ENCODE results near the gene WDR43.
A peak's percentile ranks its signal among the peaks of the same experiment; 100 is the strongest.

Gene WDR43

GRCh38 chr2:28909655-28910353 lies 15.3 kb downstream of the WDR43 start:
- no peak for DNase-seq

DNA sequence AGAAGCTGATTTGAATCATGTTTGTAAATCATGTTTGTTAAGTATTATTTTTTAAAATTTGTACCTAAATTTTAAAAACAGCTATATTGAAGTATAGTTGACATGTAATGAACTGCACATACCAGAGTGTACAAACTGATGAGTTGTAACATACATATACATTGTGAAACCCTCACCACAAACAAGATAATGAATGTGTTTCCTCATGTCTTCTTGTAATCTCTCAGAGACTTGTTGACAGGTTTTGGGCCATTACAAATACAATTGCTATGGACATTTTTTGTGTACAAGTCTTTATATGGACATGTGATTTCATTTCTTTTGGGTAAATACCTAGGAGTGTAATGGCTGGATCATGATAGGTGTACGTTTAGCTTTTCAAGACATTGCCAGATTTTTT lies 21.5 kb downstream of the WDR43 start:
- DNase-seq = no peak

GRCh38 chr2:28926847-28927246 lies 32.4 kb downstream of the WDR43 start:
- no peak for DNase-seq

GRCh38 chr2:28927469-28927868 lies 33.0 kb downstream of the WDR43 start:
- no peak for DNase-seq

GRCh38 chr2:28927878-28928277 lies 33.4 kb downstream of the WDR43 start:
- no peak for DNase-seq

GRCh38 chr2:28929581-28929980 lies 35.1 kb downstream of the WDR43 start:
- DNase-seq = no peak

GRCh38 chr2:28930205-28930604 lies 35.7 kb downstream of the WDR43 start:
- DNase-seq = no peak

GRCh38 chr2:28934769-28935168 lies 40.3 kb downstream of the WDR43 start:
- DNase-seq = no peak

DNA sequence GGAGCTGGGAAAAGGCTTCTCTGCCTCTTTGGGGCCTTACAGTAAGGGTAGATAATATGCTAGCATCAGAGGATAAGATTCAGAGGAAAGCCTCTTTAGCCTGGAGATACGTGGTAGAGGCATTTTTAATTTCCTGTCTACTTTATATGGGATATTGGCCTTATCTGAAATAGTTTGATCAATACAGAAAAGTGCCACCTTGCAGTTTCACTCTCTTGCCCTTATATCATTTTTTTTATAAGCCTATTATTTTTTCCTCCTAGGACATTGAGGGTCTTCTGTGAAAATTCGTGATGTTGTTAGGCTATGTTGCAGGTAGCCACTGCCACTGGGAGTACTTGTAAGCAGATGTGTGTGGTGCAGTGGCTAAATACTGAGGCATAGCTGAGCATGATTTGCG lies 46.5 kb downstream of the WDR43 start:
- DNase-seq = no peak

GRCh38 chr2:28944535-28945248 lies 50.2 kb downstream of the WDR43 start:
- no peak for DNase-seq

DNA sequence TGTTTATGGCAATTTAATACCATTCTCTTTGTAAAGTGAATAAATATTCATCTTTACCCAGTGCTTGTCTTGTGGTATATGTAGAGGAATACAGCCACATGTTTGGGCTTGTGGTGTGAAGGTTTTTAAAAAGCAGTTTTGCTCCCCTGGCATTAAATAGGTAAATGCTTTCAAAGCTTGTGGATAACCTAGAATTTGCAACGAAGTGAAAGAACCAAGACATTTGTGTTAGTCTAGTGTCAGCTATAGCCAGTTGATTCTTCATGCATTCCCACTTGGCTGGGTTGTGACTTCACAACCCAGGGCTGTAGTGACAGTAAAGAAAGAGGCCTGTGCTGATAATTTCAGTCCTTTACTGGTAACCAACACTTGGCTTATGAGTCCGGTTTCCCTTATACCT lies 53.7 kb downstream of the WDR43 start:
- DNase-seq = no peak

- DNase-seq = no peak
Observed at GRCh38 chr2:28949190-28949589, 54.7 kb downstream of the WDR43 start.

- no peak for DNase-seq
Observed at GRCh38 chr2:28949617-28950305, 55.3 kb downstream of the WDR43 start.

DNA sequence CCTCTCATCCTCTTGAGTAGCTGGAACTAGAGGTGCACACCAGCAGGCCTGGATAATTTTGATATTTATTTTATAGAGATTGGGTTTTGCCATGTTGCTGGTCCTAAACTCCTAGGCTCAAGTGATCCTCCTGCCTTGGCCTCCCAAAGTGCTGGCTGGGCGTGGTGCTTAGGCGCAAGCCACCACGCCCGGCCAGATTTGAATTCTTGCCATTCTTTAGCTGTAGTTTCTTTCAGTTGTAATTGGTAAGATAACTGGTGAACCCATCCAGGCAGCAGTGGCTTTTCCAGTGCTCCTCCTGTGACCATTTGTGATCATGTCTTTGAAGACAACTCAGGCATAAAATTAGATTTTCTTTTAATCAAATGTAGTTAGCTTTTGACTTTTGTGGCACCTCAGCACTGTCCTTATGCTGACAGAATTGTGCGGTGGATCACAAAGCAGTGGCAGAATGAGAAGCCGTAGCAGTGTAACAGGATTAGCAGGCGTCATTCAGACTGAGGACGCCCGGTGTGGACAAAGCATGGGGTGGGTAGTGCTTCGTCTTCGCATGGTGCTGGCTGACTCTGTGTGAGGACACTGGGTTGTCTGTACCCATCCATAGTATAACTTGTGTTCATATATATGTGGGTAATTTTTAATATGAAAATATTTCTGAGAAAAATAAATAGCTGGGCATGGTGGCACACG lies 56.6 kb downstream of the WDR43 start:
- DNase-seq = no peak

DNA sequence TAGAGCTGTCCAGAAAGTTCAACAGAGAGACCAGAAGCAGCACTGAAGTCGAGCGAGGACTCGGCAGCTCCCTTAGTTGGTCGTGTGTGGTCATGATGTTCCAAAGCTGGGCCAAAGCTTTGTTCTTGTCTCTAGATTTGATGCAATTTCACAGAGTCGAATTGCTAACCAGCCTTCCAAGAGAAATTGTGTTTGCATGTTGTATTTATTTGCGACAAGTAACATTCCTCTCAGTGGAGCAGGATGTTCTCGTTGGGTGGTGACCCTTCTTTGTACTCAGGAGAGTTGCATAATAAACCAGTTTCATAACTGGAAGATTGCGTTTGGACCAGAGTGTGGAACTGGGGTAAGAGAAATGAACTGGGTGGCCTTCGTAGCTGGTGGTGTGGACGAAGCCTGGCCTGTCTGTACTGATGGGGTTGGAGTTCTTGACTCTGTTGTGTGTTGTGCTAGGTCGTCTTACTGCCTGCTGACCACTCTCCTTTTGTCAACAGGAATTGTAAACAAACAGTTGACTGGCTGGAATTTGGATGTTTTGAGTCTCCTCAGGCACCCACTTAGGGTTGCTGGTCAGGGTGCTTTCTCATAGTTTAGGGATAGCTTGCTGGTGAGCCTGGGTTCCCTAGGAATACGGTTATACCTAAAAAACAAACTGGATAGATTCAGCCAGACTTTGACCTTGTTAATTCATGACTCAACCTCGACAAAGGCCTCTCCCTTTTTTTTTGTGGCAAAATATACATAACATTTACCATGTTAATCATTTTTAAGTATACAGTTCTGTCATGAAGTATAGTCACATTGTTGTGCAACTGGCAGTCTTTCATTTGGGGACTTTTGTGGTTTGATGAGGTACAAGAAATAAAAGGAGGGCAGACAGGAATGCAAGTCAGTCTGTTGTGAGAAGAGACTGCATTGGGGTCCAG lies 57.7 kb downstream of the WDR43 start:
- peak in 1 of 51 donors; percentile 26 for DNase-seq

DNA sequence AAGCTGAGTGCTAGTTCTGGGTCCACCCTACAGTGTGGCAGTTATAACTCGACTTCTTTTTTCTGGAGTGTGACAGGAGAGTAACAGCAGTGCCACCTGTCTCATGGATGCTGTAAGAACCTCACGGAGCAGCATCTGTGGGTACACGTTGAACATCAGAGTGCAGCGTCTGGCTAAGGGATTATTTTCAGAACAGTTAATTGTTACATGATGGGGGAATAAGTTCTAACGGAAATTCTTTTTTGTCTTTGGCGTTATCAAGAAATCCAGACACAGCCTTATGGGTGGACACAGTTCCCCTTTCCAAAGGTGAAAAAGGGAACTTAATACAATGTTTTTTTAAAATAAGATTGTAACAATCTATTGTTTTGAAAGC lies 58.4 kb downstream of the WDR43 start:
- DNase-seq = peak in 1 of 51 donors; percentile 20

DNA sequence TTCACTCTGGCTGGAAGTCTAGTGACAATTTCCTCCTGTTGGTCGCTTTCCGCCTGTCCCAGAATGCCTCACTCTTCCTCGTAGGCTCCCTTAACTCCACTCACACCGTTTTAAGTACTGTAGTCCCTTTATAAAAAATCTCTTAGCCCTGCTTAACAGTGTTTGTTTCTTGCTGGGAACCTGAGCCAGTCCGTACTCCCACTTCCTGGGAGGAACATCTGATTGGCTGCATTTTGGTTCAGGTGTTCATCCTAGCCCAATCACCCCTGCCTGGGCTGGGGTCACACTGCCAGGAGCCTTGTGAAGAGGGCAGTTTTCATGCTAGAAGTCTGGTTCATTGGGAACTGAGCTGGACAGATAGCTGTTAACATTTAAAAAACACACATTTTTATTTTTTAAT lies 61.0 kb downstream of the WDR43 start:
- no peak for DNase-seq

DNA sequence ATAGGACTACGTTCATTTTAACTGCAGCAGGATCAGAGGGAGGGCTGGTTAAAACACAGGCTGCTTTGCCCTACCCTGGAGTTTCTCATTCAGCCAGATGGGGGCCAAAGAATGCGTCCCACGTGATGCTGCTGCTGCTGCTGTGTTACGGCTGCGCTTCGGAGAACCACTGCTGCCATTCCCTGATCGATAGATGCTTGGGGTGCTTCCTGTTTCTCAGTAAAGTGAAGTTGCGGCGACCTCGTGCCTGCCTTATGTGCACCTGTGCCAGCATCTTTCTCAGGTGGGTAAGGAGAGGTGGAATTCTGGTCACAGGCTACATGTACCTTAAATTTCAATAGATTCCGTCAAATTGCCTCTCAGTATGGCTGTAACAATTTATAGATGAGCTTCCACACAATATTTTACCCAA lies 62.0 kb downstream of the WDR43 start:
- peak in 10 of 51 donors; percentile 4 to 58 (median 22) for DNase-seq

DNA sequence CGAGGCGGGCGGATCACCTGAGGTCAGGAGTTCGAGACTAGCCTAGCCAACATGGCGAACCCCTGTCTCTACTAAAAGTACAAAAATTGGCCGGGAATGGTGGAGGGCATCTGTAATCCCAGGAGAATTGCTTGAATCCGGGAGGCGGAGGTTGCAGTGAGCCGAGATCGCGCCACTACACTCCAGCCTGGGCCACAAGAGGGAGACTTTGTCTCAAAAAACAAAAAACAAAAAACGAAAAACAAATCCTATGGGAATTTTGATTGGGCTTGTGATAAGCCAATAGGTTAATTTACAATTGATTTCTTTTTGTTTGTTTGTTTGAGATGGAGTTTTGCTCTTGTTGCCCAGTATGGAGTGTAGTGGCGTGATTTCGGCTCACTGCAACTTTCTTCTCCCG lies 62.4 kb downstream of the WDR43 start:
- peak in 1 of 51 donors; percentile 20 for DNase-seq

DNA sequence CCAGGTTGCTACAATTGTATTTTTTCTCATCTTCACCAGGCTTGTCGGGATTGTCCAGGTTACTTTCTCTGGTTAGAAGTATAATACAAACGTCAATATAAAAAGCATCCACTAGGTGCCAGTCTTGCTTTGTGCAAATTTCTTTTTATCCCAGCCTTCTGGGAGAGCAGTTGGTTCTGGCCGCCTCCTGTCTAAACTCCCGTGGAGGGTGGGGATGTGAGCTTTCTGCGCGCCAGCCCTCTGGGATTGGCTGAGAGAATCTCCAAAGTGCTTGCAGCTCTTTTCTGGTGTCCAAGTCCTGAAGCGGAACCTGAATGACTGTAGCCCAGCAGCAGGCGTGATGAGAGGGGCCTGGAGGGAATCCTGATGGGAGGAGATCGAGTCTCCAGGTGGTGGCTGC lies 64.2 kb downstream of the WDR43 start:
- peak in 40 of 51 donors; percentile 9 to 79 (median 48) for DNase-seq

DNA sequence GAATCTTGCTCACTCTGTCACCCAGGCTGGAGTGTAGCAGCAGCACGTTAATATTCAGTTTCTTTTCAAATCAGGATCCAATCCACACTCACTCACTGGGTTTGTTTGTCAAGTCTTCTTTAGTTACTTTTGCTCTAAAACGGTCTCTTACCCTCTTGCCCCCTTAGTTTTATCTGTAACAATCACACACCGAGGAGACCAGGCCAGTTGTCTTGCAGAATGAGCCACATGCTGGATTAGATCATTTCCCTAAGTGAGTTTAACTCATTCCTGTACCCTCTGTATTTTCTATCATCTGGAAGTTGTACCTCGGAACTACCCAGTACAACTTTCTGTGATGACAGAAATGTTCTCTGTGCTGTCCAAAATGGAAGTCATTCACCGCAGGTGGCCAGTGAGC lies 65.9 kb downstream of the WDR43 start:
- no peak for DNase-seq
